GM13977 (cell line): Measurements from ENCODE around the gene CDK4.

Source experiments
- DNase-seq: peaks from one replicate; pipeline ENCODE4 v3.0.0; 2012; ENCODE audit warnings: low spot score
- in situ Hi-C: fragments of 300-500 bp; cut with MboI; formaldehyde crosslinking; loops from one replicate; pipeline ENCODE4 v1.12.0; 2022; ENCODE audit warnings: low sequenced_read_pairs, low pct_unique_long_range_greater_than_20kb, mixed read lengths, inconsistent platforms; ENCODE audit not compliant: unreplicated experiment
- TF ChIP-seq, protein P1 (sequence below): IDR thresholded peaks from 2 replicates; pipeline ENCODE4 v1.5.1; 2012; ENCODE audit warnings: mild to moderate bottlenecking, control low read depth; ENCODE audit not compliant: insufficient read depth; ENCODE audit errors: extremely low read depth, missing control alignments

Gene CDK4

DNA sequence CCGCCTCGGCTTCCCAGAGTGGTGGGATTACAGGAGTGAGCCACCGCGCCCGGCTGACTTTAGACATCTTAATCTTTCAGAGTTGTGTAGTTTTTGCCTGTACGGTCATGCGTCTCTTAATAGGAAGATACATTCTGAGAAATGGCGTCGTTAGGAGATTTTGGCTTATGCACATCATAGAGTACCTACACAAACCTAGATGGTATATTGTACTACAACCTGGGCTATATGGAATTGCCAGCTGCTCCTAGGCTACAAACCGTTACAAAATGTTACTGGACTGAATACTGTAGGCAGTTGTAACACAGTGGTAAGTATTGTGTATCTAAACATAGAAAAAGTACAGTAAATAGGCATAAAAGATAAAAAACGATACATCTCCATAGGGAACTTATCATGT is 31.8 kb upstream of the CDK4 start:
- in situ Hi-C loops, result no loop called here
- TF ChIP-seq, protein P1, sequence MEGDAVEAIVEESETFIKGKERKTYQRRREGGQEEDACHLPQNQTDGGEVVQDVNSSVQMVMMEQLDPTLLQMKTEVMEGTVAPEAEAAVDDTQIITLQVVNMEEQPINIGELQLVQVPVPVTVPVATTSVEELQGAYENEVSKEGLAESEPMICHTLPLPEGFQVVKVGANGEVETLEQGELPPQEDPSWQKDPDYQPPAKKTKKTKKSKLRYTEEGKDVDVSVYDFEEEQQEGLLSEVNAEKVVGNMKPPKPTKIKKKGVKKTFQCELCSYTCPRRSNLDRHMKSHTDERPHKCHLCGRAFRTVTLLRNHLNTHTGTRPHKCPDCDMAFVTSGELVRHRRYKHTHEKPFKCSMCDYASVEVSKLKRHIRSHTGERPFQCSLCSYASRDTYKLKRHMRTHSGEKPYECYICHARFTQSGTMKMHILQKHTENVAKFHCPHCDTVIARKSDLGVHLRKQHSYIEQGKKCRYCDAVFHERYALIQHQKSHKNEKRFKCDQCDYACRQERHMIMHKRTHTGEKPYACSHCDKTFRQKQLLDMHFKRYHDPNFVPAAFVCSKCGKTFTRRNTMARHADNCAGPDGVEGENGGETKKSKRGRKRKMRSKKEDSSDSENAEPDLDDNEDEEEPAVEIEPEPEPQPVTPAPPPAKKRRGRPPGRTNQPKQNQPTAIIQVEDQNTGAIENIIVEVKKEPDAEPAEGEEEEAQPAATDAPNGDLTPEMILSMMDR, result no peak
- DNase-seq, result no peak

DNA sequence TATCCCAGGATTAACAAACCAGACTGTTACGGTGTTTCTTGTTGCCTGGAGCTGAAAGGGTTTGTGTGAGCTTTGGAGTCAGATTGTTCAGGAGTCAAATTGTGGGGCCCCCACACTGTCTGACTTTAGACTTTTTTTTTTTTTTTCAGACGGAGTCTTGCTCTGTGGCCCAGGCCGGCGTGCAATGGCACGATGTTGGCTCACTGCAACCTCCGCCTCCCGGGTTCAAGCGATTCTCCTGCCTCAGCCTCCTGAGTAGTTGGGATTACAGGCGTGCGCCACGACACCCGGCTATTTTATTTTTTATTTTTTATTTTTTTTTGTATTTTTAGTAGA is 31.3 kb upstream of the CDK4 start:
- TF ChIP-seq, protein P1, result no peak
- no peak for DNase-seq
- in situ Hi-C loops, result no loop called here

DNA sequence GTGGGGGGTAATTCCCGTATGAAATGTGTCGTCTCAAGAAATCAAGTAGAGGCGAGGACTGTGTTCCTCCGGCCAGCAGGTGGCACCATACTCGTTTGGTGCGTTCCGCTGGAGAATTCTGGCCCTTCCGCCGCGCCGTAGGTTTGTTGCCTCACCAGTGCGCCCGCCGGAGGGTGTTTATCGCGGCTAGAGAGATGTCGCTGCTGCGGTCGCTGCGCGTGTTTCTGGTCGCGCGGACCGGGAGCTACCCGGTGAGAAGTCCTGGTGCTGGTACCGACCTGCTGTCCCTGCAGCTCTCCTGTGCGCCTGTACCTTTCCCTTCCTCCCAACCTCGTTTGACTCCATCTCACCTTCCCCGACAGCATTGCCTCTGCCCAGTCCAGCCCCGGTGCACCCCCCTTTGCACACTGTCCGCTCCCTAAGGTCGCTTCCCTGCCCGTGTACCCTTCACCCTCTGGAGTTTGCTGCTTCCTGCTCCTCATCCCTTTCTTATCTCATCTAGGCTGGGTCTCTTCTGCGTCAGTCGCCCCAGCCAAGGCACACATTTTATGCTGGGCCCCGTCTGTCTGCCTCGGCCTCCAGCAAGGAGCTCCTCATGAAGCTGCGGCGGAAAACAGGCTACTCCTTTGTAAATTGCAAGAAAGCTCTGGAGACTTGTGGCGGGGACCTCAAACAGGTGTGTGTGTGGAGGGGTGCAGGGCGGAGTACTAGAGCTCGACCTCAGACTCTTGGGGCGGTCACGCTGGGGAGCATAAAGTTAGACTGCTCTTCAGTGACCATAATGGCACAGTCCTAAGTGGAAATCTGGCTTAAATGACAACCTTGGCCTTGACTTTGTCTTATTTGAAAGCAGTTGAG is 30.7 kb upstream of the CDK4 start, which contains the start of gene TSFM:
TSS of gene TSFM (plus strand) at position 180 of the 858 bp plus-strand sequence. CDS start at position 195, 15 bp downstream.
- DNase-seq, result peak; percentile 86
- in situ Hi-C loops, result no loop called here
- TF ChIP-seq, protein P1, result peak; percentile 96

DNA sequence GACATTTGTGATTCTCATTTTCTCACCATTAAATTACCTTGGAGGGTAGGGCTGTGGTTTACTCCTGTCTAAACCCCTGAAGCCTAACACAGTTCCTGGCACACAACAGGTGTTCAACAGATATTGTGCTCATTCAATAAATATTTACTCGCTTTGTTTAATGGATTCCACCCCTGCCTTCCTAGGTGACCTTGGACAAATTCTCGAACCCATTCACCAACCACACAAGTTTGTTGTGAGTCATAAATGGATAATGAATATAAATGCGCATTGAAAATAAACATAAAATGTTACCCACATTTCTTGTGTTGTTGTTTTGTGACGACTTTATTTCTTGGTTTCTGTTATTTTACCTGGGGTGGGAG is 30.1 kb upstream of the CDK4 start:
- no peak for DNase-seq
- in situ Hi-C loops, result no loop called here
- TF ChIP-seq, protein P1, result no peak

DNA sequence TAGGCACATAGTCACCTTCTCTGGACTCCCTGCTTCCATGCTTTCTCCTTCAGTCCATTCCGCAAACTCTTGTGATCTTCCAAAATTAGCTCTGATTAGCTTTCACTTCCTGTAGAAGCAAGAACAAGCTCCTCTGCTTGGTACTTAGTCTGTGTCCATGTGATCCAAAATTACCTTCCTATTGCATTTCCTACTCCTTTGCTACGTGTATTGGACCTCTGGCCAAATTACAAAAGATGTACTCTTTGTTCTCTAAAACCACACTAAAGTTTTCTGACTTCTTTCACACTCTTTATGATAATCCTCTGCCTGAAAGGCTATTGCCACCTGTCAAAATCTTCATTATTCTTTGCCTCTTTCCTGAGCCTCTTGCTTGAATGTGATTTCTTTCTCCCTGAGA is 29.7 kb upstream of the CDK4 start:
- TF ChIP-seq, protein P1, result no peak
- in situ Hi-C loops, result no loop called here
- no peak for DNase-seq

DNA sequence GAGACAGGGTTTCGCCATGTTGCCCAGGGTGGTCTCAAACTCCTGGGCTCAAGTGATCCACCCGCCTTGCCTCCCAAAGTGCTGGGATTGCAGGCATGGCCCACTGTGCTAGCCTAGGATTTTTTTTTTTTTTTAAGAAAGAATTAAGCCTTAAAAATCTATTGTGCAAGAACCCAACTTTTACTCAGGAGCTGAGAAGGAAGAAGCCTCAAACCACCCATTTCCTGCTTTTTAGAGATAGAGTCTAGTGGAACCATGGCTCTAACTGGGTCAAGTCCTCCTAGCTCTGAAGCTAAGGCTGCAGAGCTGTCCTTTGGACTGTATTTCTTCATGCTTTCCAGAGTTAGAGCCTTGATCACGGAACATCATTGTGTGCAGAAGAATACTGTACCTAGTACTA is 29.1 kb upstream of the CDK4 start:
- DNase-seq, result no peak
- TF ChIP-seq, protein P1, result no peak
- in situ Hi-C loops, result no loop called here
